ENCODE measurements around the gene FBXO28. TPM values are rescaled to one million over a fixed set of nuclear protein-coding genes. Genes with fewer than 3 reads are reported as not detected.

FBXO28 gene
- total RNA-seq, 1 donor from 2014 or later = 26.1 TPM

GRCh38 chr1:224188286-224188685 lies 74.4 kb downstream of the FBXO28 start:
- TF ChIP-seq CTCF (conservative IDR thresholded peaks at IDR 0.05) = no peak
- H3K36me3 Mint-ChIP-seq = peaks cover 24% of the 10 kb centered on the region
- peak overlapping the region; percentile 16 for H3K27ac Mint-ChIP-seq

GRCh38 chr1:224189561-224189960 lies 75.7 kb downstream of the FBXO28 start:
- Mint-ChIP-seq H3K9me3 (peaks cover 4% of the 10 kb centered on the region), H3K27ac (peak overlapping the region; percentile 5), H3K4me1 (ENCODE audit: unreplicated experiment) (peaks cover 4% of the 10 kb centered on the region), H3K27me3 (no peaks in the 10 kb centered on the region), H3K36me3 (peaks cover 31% of the 10 kb centered on the region), H3K4me3 (no peak overlapping the region)
- TF ChIP-seq CTCF (conservative IDR thresholded peaks at IDR 0.05) = no peak
- DNase-seq (ENCODE audit: extremely low spot score, unreplicated experiment) = no peak

More at GRCh38 chr1:224188286-224188685, 74.4 kb downstream of the FBXO28 start:
- Mint-ChIP-seq H3K4me3 (peak overlapping the region; percentile 11), H3K4me1 (ENCODE audit: unreplicated experiment) (peaks cover 4% of the 10 kb centered on the region), H3K27me3 (no peaks in the 10 kb centered on the region), H3K9me3 (peaks cover 4% of the 10 kb centered on the region)
- no peak for DNase-seq (ENCODE audit: extremely low spot score, unreplicated experiment)

GRCh38 chr1:224192082-224192788 lies 78.3 kb downstream of the FBXO28 start:
- Mint-ChIP-seq H3K36me3 (peaks cover 27% of the 10 kb centered on the region), H3K9me3 (peaks cover 4% of the 10 kb centered on the region), H3K27ac (peak overlapping the region; percentile 41), H3K4me3 (no peak overlapping the region), H3K27me3 (no peaks in the 10 kb centered on the region), H3K4me1 (ENCODE audit: unreplicated experiment) (peaks cover 12% of the 10 kb centered on the region)
- TF ChIP-seq CTCF (conservative IDR thresholded peaks at IDR 0.05) = no peak
- no peak for DNase-seq (ENCODE audit: extremely low spot score, unreplicated experiment)

GRCh38 chr1:224193319-224193966 lies 79.5 kb downstream of the FBXO28 start:
- Mint-ChIP-seq H3K4me3 (no peak overlapping the region), H3K4me1 (ENCODE audit: unreplicated experiment) (peaks cover 13% of the 10 kb centered on the region), H3K27me3 (no peaks in the 10 kb centered on the region), H3K27ac (no peak overlapping the region), H3K9me3 (peaks cover 3% of the 10 kb centered on the region), H3K36me3 (peaks cover 25% of the 10 kb centered on the region)
- no peak for DNase-seq (ENCODE audit: extremely low spot score, unreplicated experiment)
- no peak for TF ChIP-seq CTCF (conservative IDR thresholded peaks at IDR 0.05)

- peaks cover 16% of the 10 kb centered on the region for H3K36me3 Mint-ChIP-seq
- no peak overlapping the region for H3K27ac Mint-ChIP-seq
Observed at GRCh38 chr1:224196813-224197600, 83.1 kb downstream of the FBXO28 start.

More at GRCh38 chr1:224196813-224197600, 83.1 kb downstream of the FBXO28 start:
- no peak for DNase-seq (ENCODE audit: extremely low spot score, unreplicated experiment)
- peaks cover 26% of the 10 kb centered on the region for H3K4me1 Mint-ChIP-seq (ENCODE audit: unreplicated experiment)
- no peaks in the 10 kb centered on the region for H3K9me3 Mint-ChIP-seq
- no peak overlapping the region for H3K4me3 Mint-ChIP-seq
- no peak for TF ChIP-seq CTCF (conservative IDR thresholded peaks at IDR 0.05)
- no peaks in the 10 kb centered on the region for H3K27me3 Mint-ChIP-seq
